ENCODE data around the gene SIM1.

- TF ChIP-seq RAD21 (IDR thresholded peaks at IDR 0.05) (no peak), CTCF (IDR thresholded peaks at IDR 0.05; ENCODE audit: low read depth, low read length, missing input control) (no peak), ATF3 (IDR thresholded peaks at IDR 0.05) (no peak), SP1 (IDR thresholded peaks at IDR 0.05) (no peak), EGR1 (IDR thresholded peaks at IDR 0.05; ENCODE audit: low read depth in 2 of 2) (no peak), REST (IDR thresholded peaks at IDR 0.05) (no peak), FOXA1 (IDR thresholded peaks at IDR 0.05) (no peak), RXRA (IDR thresholded peaks at IDR 0.05) (no peak), TAF1 (conservative IDR thresholded peaks at IDR 0.05) (no peak), MAX (IDR thresholded peaks at IDR 0.05) (no peak), HNF4A (conservative IDR thresholded peaks at IDR 0.05) (no peak)
These were observed 86.1 kb downstream of the SIM1 start for GRCh38 chr6:100378576-100378975.

Data from liver (tissue), 3 donors.